ENCODE measurements around the gene STK32B. TPM values are rescaled to one million over a fixed set of nuclear protein-coding genes. Genes with fewer than 3 reads are reported as not detected.

Gene STK32B
- total and polyA plus RNA-seq, 9 of the 15 experiments (the other 6 are each of a cell fraction or from before 2014, with no cell fraction given): 0.03 to 0.20 (median 0.07) TPM; not detected in 2

DNA sequence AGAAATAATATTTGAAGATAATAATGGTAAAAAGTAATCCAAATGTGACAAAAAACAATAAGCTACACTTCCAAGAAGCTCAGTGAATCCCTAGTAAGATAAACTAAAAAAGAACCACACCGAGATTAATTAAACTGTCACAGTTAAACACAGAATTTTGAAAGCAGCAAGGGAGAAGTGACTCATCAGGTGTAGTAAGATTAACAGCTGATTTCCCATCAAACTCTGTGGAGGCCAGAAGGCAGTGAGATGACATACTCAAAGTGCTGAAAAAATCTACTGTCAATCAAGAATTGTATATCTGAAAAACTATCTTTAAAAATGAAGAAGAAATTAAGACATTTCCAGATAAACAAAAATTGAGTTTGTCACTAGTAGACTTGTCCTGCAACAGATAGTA, 35.3 kb downstream of the STK32B start:
- H3K36me3 ChIP-seq (ENCODE audit: control insufficient read depth, insufficient read depth, low read length): no peaks in the 10 kb centered on the region
- POLR2A ChIA-PET: no interaction called here
- TF ChIP-seq U2AF1 (optimal IDR thresholded peaks at IDR 0.05; ENCODE audit: low read depth, low read length) (no peak), FOSL1 (tag; conservative IDR thresholded peaks at IDR 0.05) (0 out of 2 replicates have a peak, but pooled peaks have one; percentile 24), JUND (IDR thresholded peaks at IDR 0.05; ENCODE audit: borderline replicate concordance, low read depth, low read length) (peak; percentile 57), JUND (tag; IDR thresholded peaks at IDR 0.05; ENCODE audit: borderline replicate concordance, low read depth, low read length) (peak; percentile 41; the same call in 1 of the 3 replicates), ZNF24 (IDR thresholded peaks at IDR 0.05) (no peak), DNMT1 (IDR thresholded peaks at IDR 0.05) (no peak)
- TF ChIP-seq, protein P1, sequence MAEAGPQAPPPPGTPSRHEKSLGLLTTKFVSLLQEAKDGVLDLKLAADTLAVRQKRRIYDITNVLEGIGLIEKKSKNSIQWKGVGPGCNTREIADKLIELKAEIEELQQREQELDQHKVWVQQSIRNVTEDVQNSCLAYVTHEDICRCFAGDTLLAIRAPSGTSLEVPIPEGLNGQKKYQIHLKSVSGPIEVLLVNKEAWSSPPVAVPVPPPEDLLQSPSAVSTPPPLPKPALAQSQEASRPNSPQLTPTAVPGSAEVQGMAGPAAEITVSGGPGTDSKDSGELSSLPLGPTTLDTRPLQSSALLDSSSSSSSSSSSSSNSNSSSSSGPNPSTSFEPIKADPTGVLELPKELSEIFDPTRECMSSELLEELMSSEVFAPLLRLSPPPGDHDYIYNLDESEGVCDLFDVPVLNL (CRISPR knock-in tag; IDR thresholded peaks at IDR 0.05; ENCODE audit: low read depth): no peak
- TF ChIP-seq, protein P2, sequence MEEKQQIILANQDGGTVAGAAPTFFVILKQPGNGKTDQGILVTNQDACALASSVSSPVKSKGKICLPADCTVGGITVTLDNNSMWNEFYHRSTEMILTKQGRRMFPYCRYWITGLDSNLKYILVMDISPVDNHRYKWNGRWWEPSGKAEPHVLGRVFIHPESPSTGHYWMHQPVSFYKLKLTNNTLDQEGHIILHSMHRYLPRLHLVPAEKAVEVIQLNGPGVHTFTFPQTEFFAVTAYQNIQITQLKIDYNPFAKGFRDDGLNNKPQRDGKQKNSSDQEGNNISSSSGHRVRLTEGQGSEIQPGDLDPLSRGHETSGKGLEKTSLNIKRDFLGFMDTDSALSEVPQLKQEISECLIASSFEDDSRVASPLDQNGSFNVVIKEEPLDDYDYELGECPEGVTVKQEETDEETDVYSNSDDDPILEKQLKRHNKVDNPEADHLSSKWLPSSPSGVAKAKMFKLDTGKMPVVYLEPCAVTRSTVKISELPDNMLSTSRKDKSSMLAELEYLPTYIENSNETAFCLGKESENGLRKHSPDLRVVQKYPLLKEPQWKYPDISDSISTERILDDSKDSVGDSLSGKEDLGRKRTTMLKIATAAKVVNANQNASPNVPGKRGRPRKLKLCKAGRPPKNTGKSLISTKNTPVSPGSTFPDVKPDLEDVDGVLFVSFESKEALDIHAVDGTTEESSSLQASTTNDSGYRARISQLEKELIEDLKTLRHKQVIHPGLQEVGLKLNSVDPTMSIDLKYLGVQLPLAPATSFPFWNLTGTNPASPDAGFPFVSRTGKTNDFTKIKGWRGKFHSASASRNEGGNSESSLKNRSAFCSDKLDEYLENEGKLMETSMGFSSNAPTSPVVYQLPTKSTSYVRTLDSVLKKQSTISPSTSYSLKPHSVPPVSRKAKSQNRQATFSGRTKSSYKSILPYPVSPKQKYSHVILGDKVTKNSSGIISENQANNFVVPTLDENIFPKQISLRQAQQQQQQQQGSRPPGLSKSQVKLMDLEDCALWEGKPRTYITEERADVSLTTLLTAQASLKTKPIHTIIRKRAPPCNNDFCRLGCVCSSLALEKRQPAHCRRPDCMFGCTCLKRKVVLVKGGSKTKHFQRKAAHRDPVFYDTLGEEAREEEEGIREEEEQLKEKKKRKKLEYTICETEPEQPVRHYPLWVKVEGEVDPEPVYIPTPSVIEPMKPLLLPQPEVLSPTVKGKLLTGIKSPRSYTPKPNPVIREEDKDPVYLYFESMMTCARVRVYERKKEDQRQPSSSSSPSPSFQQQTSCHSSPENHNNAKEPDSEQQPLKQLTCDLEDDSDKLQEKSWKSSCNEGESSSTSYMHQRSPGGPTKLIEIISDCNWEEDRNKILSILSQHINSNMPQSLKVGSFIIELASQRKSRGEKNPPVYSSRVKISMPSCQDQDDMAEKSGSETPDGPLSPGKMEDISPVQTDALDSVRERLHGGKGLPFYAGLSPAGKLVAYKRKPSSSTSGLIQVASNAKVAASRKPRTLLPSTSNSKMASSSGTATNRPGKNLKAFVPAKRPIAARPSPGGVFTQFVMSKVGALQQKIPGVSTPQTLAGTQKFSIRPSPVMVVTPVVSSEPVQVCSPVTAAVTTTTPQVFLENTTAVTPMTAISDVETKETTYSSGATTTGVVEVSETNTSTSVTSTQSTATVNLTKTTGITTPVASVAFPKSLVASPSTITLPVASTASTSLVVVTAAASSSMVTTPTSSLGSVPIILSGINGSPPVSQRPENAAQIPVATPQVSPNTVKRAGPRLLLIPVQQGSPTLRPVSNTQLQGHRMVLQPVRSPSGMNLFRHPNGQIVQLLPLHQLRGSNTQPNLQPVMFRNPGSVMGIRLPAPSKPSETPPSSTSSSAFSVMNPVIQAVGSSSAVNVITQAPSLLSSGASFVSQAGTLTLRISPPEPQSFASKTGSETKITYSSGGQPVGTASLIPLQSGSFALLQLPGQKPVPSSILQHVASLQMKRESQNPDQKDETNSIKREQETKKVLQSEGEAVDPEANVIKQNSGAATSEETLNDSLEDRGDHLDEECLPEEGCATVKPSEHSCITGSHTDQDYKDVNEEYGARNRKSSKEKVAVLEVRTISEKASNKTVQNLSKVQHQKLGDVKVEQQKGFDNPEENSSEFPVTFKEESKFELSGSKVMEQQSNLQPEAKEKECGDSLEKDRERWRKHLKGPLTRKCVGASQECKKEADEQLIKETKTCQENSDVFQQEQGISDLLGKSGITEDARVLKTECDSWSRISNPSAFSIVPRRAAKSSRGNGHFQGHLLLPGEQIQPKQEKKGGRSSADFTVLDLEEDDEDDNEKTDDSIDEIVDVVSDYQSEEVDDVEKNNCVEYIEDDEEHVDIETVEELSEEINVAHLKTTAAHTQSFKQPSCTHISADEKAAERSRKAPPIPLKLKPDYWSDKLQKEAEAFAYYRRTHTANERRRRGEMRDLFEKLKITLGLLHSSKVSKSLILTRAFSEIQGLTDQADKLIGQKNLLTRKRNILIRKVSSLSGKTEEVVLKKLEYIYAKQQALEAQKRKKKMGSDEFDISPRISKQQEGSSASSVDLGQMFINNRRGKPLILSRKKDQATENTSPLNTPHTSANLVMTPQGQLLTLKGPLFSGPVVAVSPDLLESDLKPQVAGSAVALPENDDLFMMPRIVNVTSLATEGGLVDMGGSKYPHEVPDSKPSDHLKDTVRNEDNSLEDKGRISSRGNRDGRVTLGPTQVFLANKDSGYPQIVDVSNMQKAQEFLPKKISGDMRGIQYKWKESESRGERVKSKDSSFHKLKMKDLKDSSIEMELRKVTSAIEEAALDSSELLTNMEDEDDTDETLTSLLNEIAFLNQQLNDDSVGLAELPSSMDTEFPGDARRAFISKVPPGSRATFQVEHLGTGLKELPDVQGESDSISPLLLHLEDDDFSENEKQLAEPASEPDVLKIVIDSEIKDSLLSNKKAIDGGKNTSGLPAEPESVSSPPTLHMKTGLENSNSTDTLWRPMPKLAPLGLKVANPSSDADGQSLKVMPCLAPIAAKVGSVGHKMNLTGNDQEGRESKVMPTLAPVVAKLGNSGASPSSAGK (IDR thresholded peaks at IDR 0.05): no peak
- TF ChIP-seq, protein P3, sequence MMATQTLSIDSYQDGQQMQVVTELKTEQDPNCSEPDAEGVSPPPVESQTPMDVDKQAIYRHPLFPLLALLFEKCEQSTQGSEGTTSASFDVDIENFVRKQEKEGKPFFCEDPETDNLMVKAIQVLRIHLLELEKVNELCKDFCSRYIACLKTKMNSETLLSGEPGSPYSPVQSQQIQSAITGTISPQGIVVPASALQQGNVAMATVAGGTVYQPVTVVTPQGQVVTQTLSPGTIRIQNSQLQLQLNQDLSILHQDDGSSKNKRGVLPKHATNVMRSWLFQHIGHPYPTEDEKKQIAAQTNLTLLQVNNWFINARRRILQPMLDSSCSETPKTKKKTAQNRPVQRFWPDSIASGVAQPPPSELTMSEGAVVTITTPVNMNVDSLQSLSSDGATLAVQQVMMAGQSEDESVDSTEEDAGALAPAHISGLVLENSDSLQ (IDR thresholded peaks at IDR 0.05): no peak

More for the DNA sequence above, 35.3 kb downstream of the STK32B start:
- no peak overlapping the region for H3K27ac ChIP-seq (ENCODE audit: extremely low read depth, low read depth, low read length)
- no peak overlapping the region for H3K9ac ChIP-seq (ENCODE audit: insufficient read depth in 1 of 2, low read depth in 2 of 2, low read length in 2 of 2)
- no peaks in the 10 kb centered on the region for H3K4me1 ChIP-seq (replicated peaks in 1 of 2; ENCODE audit: control insufficient read depth in 2 of 2, insufficient read depth in 2 of 2, low read length in 2 of 2)
- no TSS peak for BruUV-seq (replicated peaks)
- no peaks in the 10 kb centered on the region for H4K20me1 ChIP-seq (replicated peaks; ENCODE audit: control insufficient read depth, insufficient read depth, low read length)
- FAIRE-seq (no peak), ATAC-seq (no peak), DNase-seq (ENCODE audit: extremely low read depth in 1 of 4, low spot score in 3 of 4) (no peak)
- no peaks in the 10 kb centered on the region for H3K79me2 ChIP-seq (ENCODE audit: control insufficient read depth, insufficient read depth, low read length)
- no peaks in the 10 kb centered on the region for H3K27me3 ChIP-seq (ENCODE audit: control insufficient read depth in 2 of 2, insufficient read depth in 2 of 2, low read length in 2 of 2)
- H3K4me2 ChIP-seq (ENCODE audit: insufficient read depth, low read length): no peak overlapping the region
- H2AFZ ChIP-seq (ENCODE audit: low read depth, low read length): no peak overlapping the region
- H3K9me1 ChIP-seq (ENCODE audit: control insufficient read depth, insufficient read depth, low read length): no peaks in the 10 kb centered on the region
- H3K9me3 ChIP-seq (replicated peaks; ENCODE audit: control insufficient read depth, insufficient read depth, low read depth, low read length): no peaks in the 10 kb centered on the region; the same call in 1 of the 2 replicates
- no peak overlapping the region for H3K4me3 ChIP-seq
- in situ Hi-C loops (cut with MboI): no loop called here
- 0% methylated on average over 1 of the region's 1 CpG for WGBS (ENCODE audit: insufficient coverage, low coverage, missing lambda C conversion rate)
- CTCF ChIA-PET (ENCODE audit: low intra/inter-chr PET ratio): no interaction called here
- intact Hi-C loops (cut with micrococcal nuclease): no loop called here
